Activated T-helper 1 cell treated with anti-CD3 and anti-CD28 coated beads, Interleukin-12 subunit alpha, Interleukin-12 subunit beta, Interleukin-2, Interleukin-4 antibody, amounts not matched to agents 30 ng/mL and 10 ng/mL and 1 ng/mL, durations not matched to agents 14 hours and 24 hours and 36 hours (primary cell): ENCODE data around the gene RNF213. TPM values are rescaled to one million over a fixed set of nuclear protein-coding genes. Genes with fewer than 3 reads are reported as not detected.
"Not testable (repeated sequence)": the region's sequence is repeated elsewhere in the genome, so short reads cannot be mapped to it uniquely, and the experiment has no call there.

Experiments used
- DNase-seq: peaks from one replicate; pipeline ENCODE4 v3.0.0; 2021; ENCODE audit warnings: low spot score
- H3K27ac Mint-ChIP-seq: one replicate; pipeline ENCODE4 v1.8.0; 2021; ENCODE audit warnings: mild to moderate bottlenecking, mixed read lengths
- H3K27me3 Mint-ChIP-seq: one replicate; pipeline ENCODE4 v1.8.0; 2022; ENCODE audit warnings: mild to moderate bottlenecking, moderate library complexity, mixed read lengths; ENCODE audit not compliant: insufficient read depth
- H3K36me3 Mint-ChIP-seq: one replicate; pipeline ENCODE4 v1.8.0; 2021; ENCODE audit warnings: low read depth, mixed read lengths
- H3K4me1 Mint-ChIP-seq: one replicate; pipeline ENCODE4 v1.8.0; 2021; ENCODE audit warnings: low read depth, mixed read lengths
- H3K4me3 Mint-ChIP-seq: one replicate; pipeline ENCODE4 v1.8.0; 2021; ENCODE audit warnings: mild to moderate bottlenecking, moderate library complexity, mixed read lengths
- H3K9me3 Mint-ChIP-seq: one replicate; pipeline ENCODE4 v1.8.0; 2021; ENCODE audit warnings: mixed read lengths
- intact Hi-C: fragments of 100-400 bp; cut with micrococcal nuclease; formaldehyde crosslinking; loops from one replicate; pipeline ENCODE4 v1.15.1; 2024
- total RNA-seq: library from RNA; stranded (reverse); gene quantifications from 2 replicates; pipeline ENCODE4 v1.2.3, GENCODE V29; 2022

Gene RNF213
- total RNA-seq, 1 donor from 2014 or later, result 290 TPM

DNA sequence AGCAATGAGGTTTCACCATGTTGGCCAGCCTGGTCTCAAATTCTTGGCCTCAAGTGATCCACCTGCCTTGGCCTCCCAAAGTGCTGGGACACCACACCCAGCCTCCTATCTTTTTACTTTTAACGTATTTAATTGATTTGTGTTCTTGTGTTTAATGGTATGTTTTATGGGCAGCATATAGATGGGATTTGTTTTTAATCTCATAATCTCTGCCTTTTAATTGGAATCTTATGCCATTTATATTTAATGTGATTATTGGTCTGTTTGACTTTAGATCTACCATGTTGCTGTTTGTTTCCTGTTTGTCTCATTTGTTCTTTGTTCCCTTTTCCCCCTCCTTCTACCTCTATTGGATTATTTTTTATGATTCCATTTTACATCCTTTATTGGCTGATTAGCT lies 28.2 kb upstream of the RNF213 start:
- peaks cover 9% of the 10 kb centered on the region for H3K36me3 Mint-ChIP-seq
- no peak for DNase-seq
- H3K27me3 Mint-ChIP-seq, result peaks cover 1% of the 10 kb centered on the region
- no peak overlapping the region for H3K4me3 Mint-ChIP-seq
- peaks cover 22% of the 10 kb centered on the region for H3K9me3 Mint-ChIP-seq
- no peaks in the 10 kb centered on the region for H3K4me1 Mint-ChIP-seq
- H3K27ac Mint-ChIP-seq, result no peak overlapping the region
- intact Hi-C loops, result no loop called here

DNA sequence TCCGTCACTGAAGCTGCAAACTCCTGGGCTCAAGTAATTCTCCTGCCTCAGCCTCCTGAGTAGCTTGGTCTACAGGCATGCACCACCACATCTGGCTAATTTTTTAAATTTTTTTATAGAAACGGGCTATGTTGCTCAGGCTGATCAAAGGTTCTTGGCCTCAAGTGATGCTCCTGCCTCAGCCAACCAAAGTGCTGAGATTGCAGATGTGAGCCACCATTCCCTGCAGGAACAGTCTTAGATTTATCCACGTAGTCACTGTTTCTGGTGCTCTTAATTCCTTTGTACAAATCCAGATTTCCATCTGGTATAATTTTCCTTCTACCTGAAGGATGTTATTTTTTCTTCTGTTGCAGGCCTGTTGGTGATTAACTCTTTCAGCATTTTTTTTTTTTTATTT lies 27.4 kb upstream of the RNF213 start:
- Mint-ChIP-seq H3K4me1 (no peaks in the 10 kb centered on the region), H3K4me3 (no peak overlapping the region), H3K27ac (no peak overlapping the region), H3K36me3 (peaks cover 9% of the 10 kb centered on the region), H3K27me3 (peaks cover 1% of the 10 kb centered on the region), H3K9me3 (peaks cover 22% of the 10 kb centered on the region)
- no peak for DNase-seq
- intact Hi-C loops, result no loop called here

DNA sequence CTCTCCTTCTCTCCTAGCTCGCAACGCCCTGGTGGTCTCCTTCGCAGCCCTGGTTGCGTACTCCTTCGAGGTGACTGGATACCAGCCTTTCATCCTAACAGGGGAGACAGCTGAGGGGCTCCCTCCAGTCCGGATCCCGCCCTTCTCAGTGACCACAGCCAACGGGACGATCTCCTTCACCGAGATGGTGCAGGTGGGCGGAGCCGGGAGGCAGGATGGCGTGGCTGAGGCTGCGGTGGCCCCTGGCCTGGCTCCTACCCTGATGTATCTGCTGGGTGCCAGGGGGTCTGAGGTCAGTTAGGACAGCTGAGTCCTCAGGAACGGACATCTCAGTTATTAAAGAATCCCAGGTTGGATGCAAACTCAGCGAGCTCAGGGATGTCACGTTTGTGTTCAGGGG lies 23.7 kb upstream of the RNF213 start:
- peaks cover 3% of the 10 kb centered on the region for H3K27me3 Mint-ChIP-seq
- H3K4me1 Mint-ChIP-seq, result no peaks in the 10 kb centered on the region
- peaks cover 16% of the 10 kb centered on the region for H3K9me3 Mint-ChIP-seq
- no peak overlapping the region for H3K4me3 Mint-ChIP-seq
- peaks cover 9% of the 10 kb centered on the region for H3K36me3 Mint-ChIP-seq
- no peak overlapping the region for H3K27ac Mint-ChIP-seq
- intact Hi-C loops, result no loop called here
- no peak for DNase-seq

DNA sequence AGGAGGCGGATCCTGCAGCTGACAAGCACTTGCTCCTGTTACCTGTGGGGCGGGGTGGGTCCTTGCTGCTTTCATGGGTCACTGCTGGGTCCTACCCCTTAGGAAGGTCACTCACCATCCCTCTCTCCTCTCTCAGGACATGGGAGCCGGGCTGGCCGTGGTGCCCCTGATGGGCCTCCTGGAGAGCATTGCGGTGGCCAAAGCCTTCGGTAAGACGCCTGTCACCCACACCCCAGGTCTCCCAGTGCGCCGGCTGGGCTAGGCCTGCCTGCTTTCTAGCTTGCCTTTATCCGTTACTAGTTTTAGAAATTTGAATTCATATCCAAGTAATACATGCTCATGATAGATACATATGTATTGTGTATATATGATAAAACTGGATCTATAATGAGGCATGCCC lies 23.3 kb upstream of the RNF213 start:
- H3K4me3 Mint-ChIP-seq, result no peak overlapping the region
- peaks cover 8% of the 10 kb centered on the region for H3K36me3 Mint-ChIP-seq
- no peaks in the 10 kb centered on the region for H3K4me1 Mint-ChIP-seq
- no peak for DNase-seq
- peaks cover 14% of the 10 kb centered on the region for H3K9me3 Mint-ChIP-seq
- H3K27me3 Mint-ChIP-seq, result peaks cover 3% of the 10 kb centered on the region
- intact Hi-C loops, result no loop called here
- H3K27ac Mint-ChIP-seq, result no peak overlapping the region

DNA sequence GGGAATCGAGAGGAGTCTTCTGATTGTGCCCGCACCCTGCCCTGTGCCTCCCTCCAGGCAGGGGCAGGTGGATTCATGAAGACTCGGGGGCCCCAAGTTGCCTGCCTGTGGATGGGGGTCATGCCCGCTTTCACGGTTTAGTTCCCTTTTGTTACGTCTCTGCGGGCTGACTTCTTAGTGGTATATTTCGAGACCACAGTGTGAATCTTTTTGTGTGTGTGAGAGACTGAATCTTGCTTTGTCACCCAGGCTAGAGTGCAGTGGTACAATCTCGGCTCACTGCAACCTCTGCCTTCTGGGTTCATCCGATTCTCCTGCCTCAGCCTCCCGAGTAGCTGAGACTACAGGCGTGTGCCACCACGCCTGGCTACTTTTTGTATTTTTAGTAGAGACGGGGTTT lies 18.1 kb upstream of the RNF213 start:
- Mint-ChIP-seq H3K27me3 (peaks cover 1% of the 10 kb centered on the region), H3K36me3 (no peaks in the 10 kb centered on the region), H3K9me3 (no peaks in the 10 kb centered on the region), H3K4me3 (no peak overlapping the region), H3K27ac (no peak overlapping the region), H3K4me1 (no peaks in the 10 kb centered on the region)
- DNase-seq, result no peak
- intact Hi-C loops, result no loop called here

DNA sequence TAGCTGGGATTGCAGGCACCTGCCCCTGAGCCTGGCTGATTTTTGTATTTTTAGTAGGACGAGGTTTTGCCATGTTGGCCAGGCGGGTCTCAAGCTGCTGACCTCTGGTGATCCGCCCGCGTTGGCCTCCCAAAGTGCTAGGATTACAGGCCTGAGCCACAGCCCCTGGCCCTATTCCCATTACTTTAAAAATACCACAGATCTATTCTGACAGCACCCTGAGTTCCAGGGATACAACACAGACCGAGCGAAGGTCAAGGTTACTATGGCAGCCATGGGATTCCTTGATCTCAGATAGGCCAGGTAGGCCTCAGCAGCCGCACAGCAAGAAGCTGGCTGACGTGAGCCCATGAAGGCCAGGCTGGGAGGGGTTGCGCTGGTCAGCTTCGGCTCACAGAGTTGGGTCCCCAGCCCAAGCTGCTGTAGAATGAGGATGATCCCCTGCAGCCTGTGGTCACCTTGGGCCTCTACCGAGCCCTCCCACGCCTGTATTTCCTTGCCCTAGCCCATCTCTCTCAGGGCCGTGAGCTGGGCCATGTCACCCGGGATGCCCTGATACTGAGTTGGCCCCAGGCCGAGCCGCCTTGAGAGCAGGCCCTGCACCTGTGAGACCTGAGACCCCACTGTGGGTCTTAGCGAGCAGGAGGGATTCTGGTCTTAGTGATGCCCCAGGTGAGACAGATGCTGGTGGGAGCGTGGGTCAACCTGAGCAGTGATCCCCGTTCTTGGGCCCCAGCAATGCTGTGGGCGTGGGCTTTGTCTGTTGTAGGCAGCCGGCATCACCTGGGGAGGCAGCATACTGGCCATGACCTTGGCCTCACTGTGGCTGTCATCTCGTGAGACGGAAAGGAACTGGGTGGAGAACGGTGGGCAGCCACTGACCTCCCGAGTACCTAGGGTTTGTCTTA lies 16.9 kb upstream of the RNF213 start:
- H3K27ac Mint-ChIP-seq, result no peak overlapping the region
- no peaks in the 10 kb centered on the region for H3K27me3 Mint-ChIP-seq
- no peaks in the 10 kb centered on the region for H3K9me3 Mint-ChIP-seq
- no peaks in the 10 kb centered on the region for H3K36me3 Mint-ChIP-seq
- no peak for DNase-seq
- no peaks in the 10 kb centered on the region for H3K4me1 Mint-ChIP-seq
- intact Hi-C loops, result no loop called here
- no peak overlapping the region for H3K4me3 Mint-ChIP-seq

DNA sequence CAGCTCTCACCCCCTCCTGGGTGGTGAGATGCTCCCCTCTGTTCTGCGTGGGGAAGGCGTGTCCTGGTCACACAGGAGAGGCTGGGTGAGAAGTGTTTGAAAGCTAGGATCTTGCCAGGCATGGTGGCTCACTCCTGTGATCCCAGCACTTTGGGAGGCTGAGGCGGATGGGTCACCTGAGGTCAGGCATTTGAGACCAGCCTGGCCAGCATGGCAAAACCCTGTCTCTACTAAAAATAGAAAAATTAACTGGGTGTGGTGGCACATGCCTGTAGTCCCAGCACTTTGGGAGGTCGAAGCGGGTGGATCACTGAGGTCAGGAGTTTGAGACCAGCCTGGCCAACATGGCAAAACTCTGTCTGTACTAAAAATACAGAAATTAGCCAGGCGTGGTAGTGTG lies 16.2 kb upstream of the RNF213 start:
- H3K4me1 Mint-ChIP-seq, H3K4me3 Mint-ChIP-seq, H3K36me3 Mint-ChIP-seq, H3K27ac Mint-ChIP-seq, DNase-seq, H3K27me3 Mint-ChIP-seq, intact Hi-C loops, H3K9me3 Mint-ChIP-seq: not testable (repeated sequence)

DNA sequence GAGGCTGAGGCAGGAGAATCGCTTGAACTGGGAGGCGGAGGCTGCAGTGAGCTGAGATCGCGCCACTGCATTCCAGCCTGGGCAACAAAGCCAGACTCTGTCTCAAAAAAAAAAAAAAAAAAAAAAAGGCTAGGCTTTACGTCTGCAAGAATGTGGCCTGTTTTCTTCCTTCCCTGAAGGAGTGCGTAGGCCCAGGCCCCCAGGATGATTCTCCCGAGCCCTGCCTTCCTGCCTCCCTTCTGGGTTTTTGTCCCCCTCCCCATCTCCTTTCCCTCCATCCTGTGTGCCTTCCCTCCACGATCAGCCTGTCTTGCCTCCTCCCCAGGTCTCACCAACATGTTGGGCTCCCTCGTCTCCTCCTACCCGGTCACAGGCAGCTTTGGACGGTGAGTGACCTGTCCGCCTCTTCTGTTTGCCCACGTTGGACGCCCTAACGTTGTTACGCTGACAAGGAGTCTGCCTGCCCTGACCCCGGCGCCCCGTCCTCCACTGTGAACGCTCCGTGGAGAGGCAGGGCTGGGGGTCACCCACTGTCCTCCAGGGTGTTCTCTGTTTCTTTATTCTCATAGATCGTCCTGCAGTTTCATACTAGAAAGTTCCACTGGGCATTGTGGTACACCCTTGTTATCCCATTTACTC lies 15.7 kb upstream of the RNF213 start:
- Mint-ChIP-seq H3K27me3 (no peaks in the 10 kb centered on the region), H3K9me3 (no peaks in the 10 kb centered on the region), H3K36me3 (no peaks in the 10 kb centered on the region), H3K27ac (no peak overlapping the region), H3K4me1 (no peaks in the 10 kb centered on the region), H3K4me3 (no peak overlapping the region)
- intact Hi-C loops, result no loop called here
- DNase-seq, result no peak

DNA sequence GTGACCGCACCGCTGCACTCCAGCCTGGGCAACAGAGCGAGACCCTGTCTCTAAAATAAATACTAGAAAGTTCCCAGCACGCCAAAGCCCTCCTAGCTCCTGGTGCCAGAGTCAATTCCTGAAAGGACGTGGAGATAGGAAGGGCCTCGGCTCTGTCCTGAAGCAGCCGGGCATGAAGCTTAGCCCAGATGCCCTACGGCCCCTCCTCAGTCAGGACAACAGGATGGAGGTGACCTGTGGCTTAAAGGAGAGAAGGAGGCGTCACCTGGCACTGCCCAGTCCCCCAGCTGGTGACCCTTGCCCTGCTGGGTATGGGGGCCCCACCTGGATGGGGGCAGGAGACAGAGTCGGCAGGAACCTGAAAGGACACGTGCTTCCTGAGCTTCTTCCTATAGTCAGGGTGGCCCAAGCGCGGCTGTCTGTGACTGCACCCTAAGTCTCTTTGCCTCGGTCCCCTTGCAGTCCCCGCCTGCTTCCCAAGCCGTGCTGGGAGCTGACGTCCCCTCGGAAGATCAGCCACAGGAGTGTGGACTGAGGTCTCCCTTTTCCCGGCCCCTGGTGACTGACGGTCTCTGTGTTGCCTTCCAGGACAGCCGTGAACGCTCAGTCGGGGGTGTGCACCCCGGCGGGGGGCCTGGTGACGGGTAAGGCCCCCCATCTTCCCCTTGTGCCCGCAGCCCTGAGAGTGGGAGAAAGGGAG lies 14.9 kb upstream of the RNF213 start:
- Mint-ChIP-seq H3K4me3 (no peak overlapping the region), H3K27ac (no peak overlapping the region)
- intact Hi-C loops, result no loop called here

DNA sequence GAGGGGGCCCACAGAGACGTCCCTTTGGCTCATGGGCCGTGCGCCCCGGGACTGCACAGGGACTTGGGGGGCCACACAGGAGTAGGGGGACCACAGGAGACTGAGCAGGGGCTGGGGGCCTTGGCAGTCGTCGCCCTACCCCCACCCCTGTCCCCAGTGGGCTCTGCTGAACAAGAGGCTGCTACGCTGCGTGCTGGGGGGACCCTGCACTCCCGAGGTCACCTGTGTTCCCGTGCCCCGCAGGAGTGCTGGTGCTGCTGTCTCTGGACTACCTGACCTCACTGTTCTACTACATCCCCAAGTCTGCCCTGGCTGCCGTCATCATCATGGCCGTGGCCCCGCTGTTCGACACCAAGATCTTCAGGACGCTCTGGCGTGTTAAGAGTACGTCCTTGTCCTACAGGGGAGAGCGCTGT lies 14.4 kb upstream of the RNF213 start:
- no peak overlapping the region for H3K27ac Mint-ChIP-seq
- DNase-seq, result no peak
- no peaks in the 10 kb centered on the region for H3K36me3 Mint-ChIP-seq
- H3K9me3 Mint-ChIP-seq, result no peaks in the 10 kb centered on the region
- H3K27me3 Mint-ChIP-seq, result no peaks in the 10 kb centered on the region
- H3K4me3 Mint-ChIP-seq, result no peak overlapping the region
- H3K4me1 Mint-ChIP-seq, result no peaks in the 10 kb centered on the region
- intact Hi-C loops, result no loop called here

More for the DNA sequence above, 14.9 kb upstream of the RNF213 start:
- no peaks in the 10 kb centered on the region for H3K36me3 Mint-ChIP-seq
- no peaks in the 10 kb centered on the region for H3K9me3 Mint-ChIP-seq
- H3K4me1 Mint-ChIP-seq, result no peaks in the 10 kb centered on the region
- DNase-seq, result no peak
- H3K27me3 Mint-ChIP-seq, result no peaks in the 10 kb centered on the region

DNA sequence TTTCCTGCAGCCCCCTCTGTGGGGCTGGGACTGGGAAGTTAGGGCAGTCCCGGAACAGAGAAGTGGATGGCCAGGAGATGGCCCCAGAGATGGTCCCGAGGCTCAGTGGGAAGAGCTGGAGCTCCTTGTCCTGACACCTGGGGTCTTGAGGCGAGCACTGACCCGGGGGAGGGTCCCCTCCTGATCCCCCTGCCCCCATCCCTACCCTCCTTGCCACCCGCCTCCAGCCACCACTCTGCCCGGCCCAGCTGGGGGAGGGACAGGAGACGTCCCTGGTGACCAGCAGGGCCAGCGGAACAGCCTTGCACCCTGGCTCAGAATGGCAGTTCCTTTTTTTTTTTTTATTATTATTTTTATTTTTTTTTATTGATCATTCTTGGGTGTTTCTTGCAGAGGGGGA lies 13.9 kb upstream of the RNF213 start:
- intact Hi-C loops, result no loop called here

DNA sequence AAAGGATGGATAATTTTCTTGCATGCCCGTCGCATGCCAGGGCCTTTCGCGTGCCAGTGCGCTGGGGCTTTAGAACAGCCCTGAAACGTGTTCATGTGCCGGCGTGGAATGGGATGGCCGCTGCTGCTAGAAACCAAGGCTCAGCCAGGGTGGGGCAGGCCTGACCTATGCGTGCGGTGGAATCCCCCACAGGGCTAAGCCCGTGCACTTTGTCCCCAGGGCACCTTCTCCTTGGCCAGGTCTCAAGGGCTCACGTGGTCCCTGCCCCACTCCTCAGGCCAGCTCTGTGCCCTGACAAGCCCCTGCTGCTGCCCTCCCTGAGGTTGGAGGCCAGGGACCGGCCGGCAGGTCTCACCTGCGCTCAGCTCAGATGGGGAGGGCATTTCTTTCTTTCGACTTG lies 13.1 kb upstream of the RNF213 start:
- Mint-ChIP-seq H3K4me1 (peaks cover 10% of the 10 kb centered on the region), H3K27ac (no peak overlapping the region), H3K27me3 (no peaks in the 10 kb centered on the region), H3K36me3 (no peaks in the 10 kb centered on the region), H3K9me3 (no peaks in the 10 kb centered on the region), H3K4me3 (no peak overlapping the region)
- no peak for DNase-seq
- intact Hi-C loops, result no loop called here

More for the DNA sequence above, 13.9 kb upstream of the RNF213 start:
- H3K9me3 Mint-ChIP-seq, result no peaks in the 10 kb centered on the region
- H3K27me3 Mint-ChIP-seq, result no peaks in the 10 kb centered on the region
- no peak for DNase-seq
- no peak overlapping the region for H3K27ac Mint-ChIP-seq
- peaks cover 2% of the 10 kb centered on the region for H3K4me1 Mint-ChIP-seq
- H3K4me3 Mint-ChIP-seq, result no peak overlapping the region
- no peaks in the 10 kb centered on the region for H3K36me3 Mint-ChIP-seq
